Measurements from ENCODE around the gene C3orf20.

GRCh38 chr3:14685179-14685578 is 10.2 kb downstream of the C3orf20 start:
- TF ChIP-seq CTCF (IDR thresholded peaks at IDR 0.05), result no peak
- TF ChIP-seq EP300 (IDR thresholded peaks at IDR 0.05), result no peak

All from tibial nerve (tissue), 4 donors.